ENCODE measurements around the gene TUBGCP2. TPM values are rescaled to one million over a fixed set of nuclear protein-coding genes. Genes with fewer than 3 reads are reported as not detected.

The TUBGCP2 gene
- total RNA-seq, 1 experiment from 2014 or later, result 52.4 TPM

GRCh38 chr10:133355266-133355665, 46.6 kb upstream of the TUBGCP2 start:
- TF ChIP-seq CTCF (conservative IDR thresholded peaks at IDR 0.05), result no peak
- H3K4me2 ChIP-seq (ENCODE audit: insufficient read depth, insufficient read length, low read length), result no peak overlapping the region
- no CpG with 5 or more reads among the region's 6 CpGs for WGBS (ENCODE audit: extremely low coverage, insufficient read length, low lambda C conversion rate)
- H3T11ph ChIP-seq (ENCODE audit: low read length), result no peak overlapping the region
- H3K9ac ChIP-seq (ENCODE audit: extremely low read depth, insufficient read length, low read length), result no peak overlapping the region
- no peak for DNase-seq
- no peaks in the 10 kb centered on the region for H3K9me3 ChIP-seq (ENCODE audit: control insufficient read depth, low read depth, low read length)
- H2BK12ac ChIP-seq (ENCODE audit: insufficient read length, low read depth, low read length), result no peak overlapping the region
- H2BK15ac ChIP-seq (ENCODE audit: low read depth, low read length), result no peak overlapping the region
- Mint-ChIP-seq H3K9me3 (no peaks in the 10 kb centered on the region), H3K4me1 (peaks cover 2 to 8% of the 10 kb centered on the region in 2 experiments; a peak in 2 of 4 replicates), H3K27me3 (ENCODE audit: low read depth) (peaks cover 16% of the 10 kb centered on the region), H3K36me3 (ENCODE audit: insufficient read depth in 1 of 3, low read depth in 3 of 3) (peaks cover 0 to 3% (median 3%) of the 10 kb centered on the region in 3 experiments; a peak in 1 of 7 replicates), H3K4me3 (no peak overlapping the region), H3K27ac (no peak overlapping the region)
- no peaks in the 10 kb centered on the region for H3K79me1 ChIP-seq (ENCODE audit: insufficient read depth, low read depth, low read length, poor library complexity, severe bottlenecking)
- H3K79me2 ChIP-seq (ENCODE audit: insufficient read depth, low read length), result no peaks in the 10 kb centered on the region
- H3K27ac ChIP-seq (ENCODE audit: insufficient read length, low read depth, low read length), result no peak overlapping the region
- no peaks in the 10 kb centered on the region for H3K23me2 ChIP-seq (ENCODE audit: insufficient read length, low read depth, low read length, poor library complexity, severe bottlenecking)
- H3K4me1 ChIP-seq (ENCODE audit: insufficient read depth, low read length), result no peaks in the 10 kb centered on the region
- H2BK20ac ChIP-seq (ENCODE audit: low read depth, low read length, poor library complexity, severe bottlenecking), result no peak overlapping the region
- H3K4ac ChIP-seq (ENCODE audit: low read depth, low read length), result no peak overlapping the region
- H2AFZ ChIP-seq (ENCODE audit: low read length), result no peak overlapping the region
- H2BK120ac ChIP-seq (ENCODE audit: low read depth, low read length, poor library complexity, severe bottlenecking), result no peak overlapping the region
- no peaks in the 10 kb centered on the region for H4K20me1 ChIP-seq (ENCODE audit: control insufficient read depth, insufficient read depth, insufficient read length)
- H4K91ac ChIP-seq (ENCODE audit: insufficient read length, low read depth, low read length), result no peak overlapping the region
- no peak overlapping the region for H3K14ac ChIP-seq (ENCODE audit: insufficient read depth, low read length)
- H3K27me3 ChIP-seq (ENCODE audit: insufficient read depth, low read length), result no peaks in the 10 kb centered on the region; the same call in 1 of the 2 replicates
- no peak overlapping the region for H3K56ac ChIP-seq (ENCODE audit: insufficient read length, low read depth, low read length)
- no peak overlapping the region for H4K5ac ChIP-seq (ENCODE audit: insufficient read length, low read depth, low read length)
- H3K18ac ChIP-seq (ENCODE audit: insufficient read length, low read depth, low read length), result no peak overlapping the region
- no peak overlapping the region for H3K23ac ChIP-seq (ENCODE audit: insufficient read length, low read depth, low read length)
- no peak overlapping the region for H2AK5ac ChIP-seq (ENCODE audit: insufficient read length, low read length)
- H4K8ac ChIP-seq (replicated peaks; ENCODE audit: insufficient read length, low read depth, low read length), result no peak overlapping the region
- H2BK5ac ChIP-seq (ENCODE audit: insufficient read length, low read length), result no peak overlapping the region

All from H9 (cell line).